ENCODE results near the gene BBS9. TPM values are rescaled to one million over a fixed set of nuclear protein-coding genes. Genes with fewer than 3 reads are reported as not detected.

BBS9 gene
- total and polyA plus RNA-seq, 9 of the 15 experiments (the other 6 are each of a cell fraction or from before 2014, with no cell fraction given), result 0.77 to 3.3 (median 2.4) TPM

GRCh38 chr7:33193308-33193864 is 64.0 kb downstream of the BBS9 start:
- no peaks in the 10 kb centered on the region for H4K20me1 ChIP-seq (replicated peaks; ENCODE audit: control insufficient read depth, insufficient read depth, low read length)
- ATAC-seq, result peak; percentile 46; the same call in 2 of the 3 replicates
- no peaks in the 10 kb centered on the region for H3K4me1 ChIP-seq (replicated peaks in 1 of 2; ENCODE audit: control insufficient read depth in 2 of 2, insufficient read depth in 2 of 2, low read length in 2 of 2)
- H2AFZ ChIP-seq (ENCODE audit: low read depth, low read length), result no peak overlapping the region
- H3K9me1 ChIP-seq (ENCODE audit: control insufficient read depth, insufficient read depth, low read length), result no peaks in the 10 kb centered on the region
- BruUV-seq (replicated peaks), result no TSS peak
- in situ Hi-C loops (cut with MboI), result no loop called here
- no peak overlapping the region for H3K4me3 ChIP-seq
- intact Hi-C loops (cut with micrococcal nuclease), result no loop called here
- TF ChIP-seq PREB (CRISPR knock-in tag; IDR thresholded peaks at IDR 0.05) (no peak), CREB3L1 (IDR thresholded peaks at IDR 0.05; ENCODE audit: borderline replicate concordance, low read depth) (no peak), HDAC1 (IDR thresholded peaks at IDR 0.05) (no peak), ILK (tag; IDR thresholded peaks at IDR 0.05; ENCODE audit: borderline replicate concordance, low read depth) (no peak), MAFK (IDR thresholded peaks at IDR 0.05; ENCODE audit: low read length) (no peak), ZNF830 (CRISPR knock-in tag; IDR thresholded peaks at IDR 0.05) (no peak), PTRF (tag; IDR thresholded peaks at IDR 0.05) (no peak), PHF8 (IDR thresholded peaks at IDR 0.05; ENCODE audit: borderline replicate concordance, low read length) (no peak)
- no peak overlapping the region for H3K4me2 ChIP-seq (ENCODE audit: insufficient read depth, low read length)
- H3K9ac ChIP-seq (ENCODE audit: insufficient read depth in 1 of 2, low read depth in 2 of 2, low read length in 2 of 2), result no peak overlapping the region
- DNase-seq (ENCODE audit: extremely low read depth in 1 of 4, low spot score in 3 of 4), result no peak
- 0 out of 2 replicates have a peak, but pooled peaks cover 3% of the 10 kb centered on the region for H3K9me3 ChIP-seq (replicated peaks; ENCODE audit: control insufficient read depth, insufficient read depth, low read depth, low read length)
- ChIA-PET CTCF (ENCODE audit: low intra/inter-chr PET ratio) (no interaction called here), POLR2A (no interaction called here)
- H3K36me3 ChIP-seq (ENCODE audit: control insufficient read depth, insufficient read depth, low read length), result no peaks in the 10 kb centered on the region
- no peaks in the 10 kb centered on the region for H3K27me3 ChIP-seq (ENCODE audit: control insufficient read depth in 2 of 2, insufficient read depth in 2 of 2, low read length in 2 of 2)
- 19% methylated on average over 3 of the region's 3 CpGs for WGBS (ENCODE audit: insufficient coverage, low coverage, missing lambda C conversion rate)
- no peak overlapping the region for H3K27ac ChIP-seq (ENCODE audit: extremely low read depth, low read depth, low read length)
- H3K79me2 ChIP-seq (ENCODE audit: control insufficient read depth, insufficient read depth, low read length), result no peaks in the 10 kb centered on the region
- FAIRE-seq, result no peak

Measured in K562 (cell line).